Measurements from ENCODE around the gene NDUFB5. TPM values are rescaled to one million over a fixed set of nuclear protein-coding genes. Genes with fewer than 3 reads are reported as not detected.
A peak's percentile ranks its signal among the peaks of the same experiment; 100 is the strongest.

Gene NDUFB5
- polyA plus RNA-seq, 1 experiment, result 12.5 TPM

DNA sequence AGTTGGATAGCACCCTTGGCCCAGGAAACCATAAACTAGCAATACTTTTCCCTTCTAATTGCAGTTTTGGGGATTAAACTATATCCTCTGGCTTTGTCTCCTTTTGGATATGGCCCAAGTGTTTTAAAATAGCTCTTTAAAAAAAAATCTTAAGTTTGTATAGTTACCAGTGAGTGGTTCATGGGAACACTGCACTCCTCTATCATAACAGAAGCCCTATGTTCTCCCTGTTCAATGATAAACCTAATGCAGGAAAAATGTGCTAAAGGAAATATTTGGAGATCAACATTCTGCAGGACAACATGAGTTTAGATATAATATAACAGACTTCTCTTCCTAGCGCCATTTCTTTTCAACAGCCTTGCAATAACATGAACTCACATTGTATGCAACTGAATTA, 13.3 kb upstream of the NDUFB5 start:
- CTCF ChIA-PET, result no interaction called here
- peaks cover 4% of the 10 kb centered on the region; the same call in 1 of the 2 replicates for H3K36me3 ChIP-seq (ENCODE audit: control insufficient read depth, insufficient read depth, low read length)
- H3K4me3 ChIP-seq (ENCODE audit: low read depth, low read length), result no peak overlapping the region
- DNase-seq (ENCODE audit: low read depth), result no peak
- no peaks in the 10 kb centered on the region for H3K27me3 ChIP-seq (ENCODE audit: control insufficient read depth, insufficient read depth, low read length)
- TF ChIP-seq, protein P1, sequence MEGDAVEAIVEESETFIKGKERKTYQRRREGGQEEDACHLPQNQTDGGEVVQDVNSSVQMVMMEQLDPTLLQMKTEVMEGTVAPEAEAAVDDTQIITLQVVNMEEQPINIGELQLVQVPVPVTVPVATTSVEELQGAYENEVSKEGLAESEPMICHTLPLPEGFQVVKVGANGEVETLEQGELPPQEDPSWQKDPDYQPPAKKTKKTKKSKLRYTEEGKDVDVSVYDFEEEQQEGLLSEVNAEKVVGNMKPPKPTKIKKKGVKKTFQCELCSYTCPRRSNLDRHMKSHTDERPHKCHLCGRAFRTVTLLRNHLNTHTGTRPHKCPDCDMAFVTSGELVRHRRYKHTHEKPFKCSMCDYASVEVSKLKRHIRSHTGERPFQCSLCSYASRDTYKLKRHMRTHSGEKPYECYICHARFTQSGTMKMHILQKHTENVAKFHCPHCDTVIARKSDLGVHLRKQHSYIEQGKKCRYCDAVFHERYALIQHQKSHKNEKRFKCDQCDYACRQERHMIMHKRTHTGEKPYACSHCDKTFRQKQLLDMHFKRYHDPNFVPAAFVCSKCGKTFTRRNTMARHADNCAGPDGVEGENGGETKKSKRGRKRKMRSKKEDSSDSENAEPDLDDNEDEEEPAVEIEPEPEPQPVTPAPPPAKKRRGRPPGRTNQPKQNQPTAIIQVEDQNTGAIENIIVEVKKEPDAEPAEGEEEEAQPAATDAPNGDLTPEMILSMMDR (IDR thresholded peaks at IDR 0.05; ENCODE audit: insufficient read depth, low read depth, low read length), result no peak
- POLR2A ChIA-PET, result no interaction called here

DNA sequence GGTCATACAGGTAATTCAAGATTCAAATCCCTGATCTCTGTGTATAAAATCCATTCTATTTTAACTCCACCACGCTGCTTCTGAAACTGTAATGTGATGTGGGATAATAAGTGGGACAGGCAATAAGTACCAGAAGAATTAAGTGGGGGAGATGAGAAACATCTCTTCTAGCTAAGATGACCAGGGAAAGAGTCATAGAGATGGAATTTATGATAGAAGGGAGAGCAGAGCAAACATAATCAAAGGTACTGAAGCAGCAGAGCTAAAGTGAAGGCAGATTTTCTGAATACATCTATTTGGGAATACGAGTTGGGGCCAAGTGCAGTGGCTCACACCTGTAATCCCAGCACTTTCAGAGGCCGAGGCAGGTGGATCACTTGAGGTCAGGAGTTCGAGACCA, 5.1 kb upstream of the NDUFB5 start:
- ChIA-PET POLR2A (no interaction called here), CTCF (no interaction called here)
- Histone ChIP-seq H3K27me3 (ENCODE audit: control insufficient read depth, insufficient read depth, low read length) (no peaks in the 10 kb centered on the region), H3K4me3 (ENCODE audit: low read depth, low read length) (no peak overlapping the region), H3K36me3 (ENCODE audit: control insufficient read depth, insufficient read depth, low read length) (peaks cover 6% of the 10 kb centered on the region; the same call in 1 of the 2 replicates)
- no peak for DNase-seq (ENCODE audit: low read depth)
- TF ChIP-seq, protein P1 (IDR thresholded peaks at IDR 0.05; ENCODE audit: insufficient read depth, low read depth, low read length), result no peak

DNA sequence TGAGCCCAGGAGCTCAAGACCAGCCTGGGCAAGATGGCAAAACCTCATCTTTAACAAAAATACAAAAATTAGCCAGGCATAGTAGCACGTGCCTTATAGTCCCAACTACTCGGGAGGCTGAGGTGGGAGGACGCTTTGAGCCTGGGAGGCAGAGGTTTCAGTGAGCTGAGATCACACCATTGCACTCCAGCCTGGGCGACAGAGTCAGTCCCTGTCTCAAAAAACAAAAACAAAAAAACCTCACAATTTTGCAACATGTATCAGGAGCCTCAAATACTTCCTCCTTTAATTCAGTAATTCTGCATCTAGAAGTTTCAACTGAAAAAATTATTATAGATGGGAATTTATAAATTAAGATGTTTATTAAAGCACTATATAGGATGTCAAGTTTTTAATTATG, 1.3 kb upstream of the NDUFB5 start:
- CTCF ChIA-PET, result interaction anchor here (0.7 kb wide), 1 partner anchor 225 kb away, joined by 4 read pairs; no protein-coding TSS in a partner anchor
- Histone ChIP-seq H3K27me3 (ENCODE audit: control insufficient read depth, insufficient read depth, low read length) (no peaks in the 10 kb centered on the region), H3K4me3 (ENCODE audit: low read depth, low read length) (no peak overlapping the region; the same call in 1 of the 2 replicates), H3K36me3 (ENCODE audit: control insufficient read depth, insufficient read depth, low read length) (peaks cover 5% of the 10 kb centered on the region; the same call in 1 of the 2 replicates)
- DNase-seq (ENCODE audit: low read depth), result no peak
- TF ChIP-seq, protein P1 (IDR thresholded peaks at IDR 0.05; ENCODE audit: insufficient read depth, low read depth, low read length), result no peak
- POLR2A ChIA-PET, result no interaction called here

DNA sequence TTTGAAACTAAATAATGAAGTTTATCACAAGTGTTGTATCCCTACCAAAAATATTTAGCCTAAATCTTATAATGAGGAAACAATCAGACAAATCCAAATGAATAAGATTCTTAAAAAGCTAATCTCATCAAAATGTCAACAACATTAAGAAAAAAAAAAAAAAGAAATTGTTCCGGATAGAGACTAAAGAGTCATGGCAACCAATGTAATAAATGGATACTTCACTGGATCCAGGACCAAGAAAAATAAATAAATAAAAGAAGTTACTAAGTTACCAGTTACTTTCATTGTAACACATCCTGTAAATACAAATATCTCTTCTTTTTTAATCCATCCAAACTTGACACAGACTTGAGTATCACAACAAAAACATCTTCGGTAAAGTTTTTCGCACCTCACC, 763 bp upstream of the NDUFB5 start:
- TF ChIP-seq, protein P1 (IDR thresholded peaks at IDR 0.05; ENCODE audit: insufficient read depth, low read depth, low read length), result no peak
- POLR2A ChIA-PET, result no interaction called here
- Histone ChIP-seq H3K27me3 (ENCODE audit: control insufficient read depth, insufficient read depth, low read length) (no peaks in the 10 kb centered on the region), H3K36me3 (ENCODE audit: control insufficient read depth, insufficient read depth, low read length) (peaks cover 5% of the 10 kb centered on the region; the same call in 1 of the 2 replicates), H3K4me3 (ENCODE audit: low read depth, low read length) (peak overlapping the region; percentile 72)
- DNase-seq (ENCODE audit: low read depth), result no peak
- CTCF ChIA-PET, result no interaction called here

DNA sequence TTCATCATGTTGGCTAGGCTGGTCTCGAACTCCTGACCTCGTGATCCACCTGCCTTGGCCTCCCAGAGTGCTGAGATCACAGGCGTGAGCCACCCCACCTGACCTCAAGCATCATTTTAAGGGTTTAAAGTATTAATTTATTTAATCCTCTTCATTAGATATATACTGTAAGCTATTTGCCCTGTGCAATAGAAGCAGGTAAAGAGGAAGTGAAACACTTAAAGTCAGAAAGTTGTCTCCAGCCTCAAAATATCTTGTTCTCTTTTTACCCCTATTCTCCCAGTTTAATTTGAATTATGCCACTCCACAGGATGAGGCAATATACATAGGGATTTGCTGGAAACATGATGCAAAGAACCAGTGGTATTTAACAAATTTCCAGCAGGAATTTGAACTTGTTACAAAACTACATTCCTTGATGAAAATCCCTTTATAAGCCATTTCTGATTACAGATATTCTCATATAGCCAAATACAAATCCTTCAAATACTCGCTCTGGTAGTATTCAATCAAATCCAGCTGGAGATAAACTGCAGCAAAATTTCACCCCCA, 2.0 kb downstream of the NDUFB5 start:
- Histone ChIP-seq H3K36me3 (ENCODE audit: control insufficient read depth, insufficient read depth, low read length) (no peaks in the 10 kb centered on the region), H3K27me3 (ENCODE audit: control insufficient read depth, insufficient read depth, low read length) (no peaks in the 10 kb centered on the region), H3K4me3 (ENCODE audit: low read depth, low read length) (no peak overlapping the region)
- ChIA-PET CTCF (no interaction called here), POLR2A (no interaction called here)
- no peak for DNase-seq (ENCODE audit: low read depth)
- TF ChIP-seq, protein P1 (IDR thresholded peaks at IDR 0.05; ENCODE audit: insufficient read depth, low read depth, low read length), result no peak
